CD8-positive, alpha-beta memory T cell (primary cell): ENCODE measurements around the gene ATP13A3. TPM values are rescaled to one million over a fixed set of nuclear protein-coding genes. Genes with fewer than 3 reads are reported as not detected.

Experiments used
- CTCF ChIA-PET: fragments of 350-600 bp; sonication (Branson Sonifier 250); formaldehyde crosslinking; loops from one replicate; lab custom pipeline; 2021; ENCODE audit warnings: antibody characterized with exemption; lab: Charles Lee
- POLR2A ChIA-PET: fragments of 350-600 bp; sonication (Branson Sonifier 250); formaldehyde crosslinking; loops from one replicate; lab custom pipeline; 2021; ENCODE audit warnings: antibody characterized with exemption; lab: Charles Lee
- DNase-seq, 5 donors: peaks; one replicate each; pipeline versions ENCODE4 v3.0.0 to v3.0.0-alpha.2; 2020 to 2022; ENCODE audit warnings: mixed read lengths in 1 of 5
- H3K27ac ChIP-seq: one replicate; pipeline ENCODE4 v1.7.0; 2013; ENCODE audit warnings: low read depth, mild to moderate bottlenecking, low read length, moderate library complexity
- H3K27me3 ChIP-seq: 2 replicates; pipeline ENCODE4 v1.7.0; 2013; ENCODE audit warnings: low read length, mild to moderate bottlenecking; ENCODE audit not compliant: insufficient read depth, poor library complexity, severe bottlenecking
- H3K36me3 ChIP-seq: 2 replicates; pipeline ENCODE4 v1.7.0; 2013; ENCODE audit warnings: mild to moderate bottlenecking, low read length, moderate library complexity; ENCODE audit not compliant: insufficient read depth
- H3K4me1 ChIP-seq: 2 replicates; pipeline ENCODE4 v1.7.0; 2013; ENCODE audit warnings: mild to moderate bottlenecking, low read length, moderate library complexity; ENCODE audit not compliant: insufficient read depth
- H3K4me3 ChIP-seq: 2 replicates; pipeline ENCODE4 v1.7.0; 2013; ENCODE audit warnings: mild to moderate bottlenecking, low read length
- H3K9me3 ChIP-seq: 2 replicates; pipeline ENCODE4 v1.7.0; 2013; ENCODE audit warnings: mild to moderate bottlenecking, low read length
- H3K27ac Mint-ChIP-seq, 8 donors: one replicate each; pipeline ENCODE4 v1.8.0; 2020 to 2021; ENCODE audit warnings: mixed read lengths in 8 of 8, mild to moderate bottlenecking in 6 of 8, inconsistent platforms in 3 of 8, moderate library complexity in 3 of 8
- H3K27me3 Mint-ChIP-seq, 2 donors: one replicate each; pipeline ENCODE4 v1.8.0; 2020 to 2021; ENCODE audit warnings: mixed read lengths in 2 of 2, mild to moderate bottlenecking in 1 of 2, moderate library complexity in 1 of 2
- H3K36me3 Mint-ChIP-seq, 3 donors: one replicate each; pipeline ENCODE4 v1.8.0; 2020 to 2021; ENCODE audit warnings: mixed read lengths in 3 of 3, inconsistent platforms in 1 of 3, mild to moderate bottlenecking in 1 of 3
- H3K4me1 Mint-ChIP-seq, 3 donors: one replicate each; pipeline ENCODE4 v1.8.0; 2020 to 2021; ENCODE audit warnings: mixed read lengths in 3 of 3, inconsistent platforms in 1 of 3, mild to moderate bottlenecking in 1 of 3
- H3K4me3 Mint-ChIP-seq, 7 donors: one replicate each; pipeline ENCODE4 v1.8.0; 2020 to 2021; ENCODE audit warnings: mixed read lengths in 7 of 7, mild to moderate bottlenecking in 6 of 7, moderate library complexity in 4 of 7, inconsistent platforms in 2 of 7
- H3K9me3 Mint-ChIP-seq, 5 donors: one replicate each; pipeline ENCODE4 v1.8.0; 2020 to 2022; ENCODE audit warnings: mixed read lengths in 5 of 5, mild to moderate bottlenecking in 3 of 5, moderate library complexity in 2 of 5, inconsistent platforms in 1 of 5
- polyA plus RNA-seq: library from polyadenylated mRNA; unstranded; fragments of 300-500 nt; fragmentation: Illumina TruSeq; gene quantifications from one replicate; pipeline ENCODE4 v1.2.3, GENCODE V29; 2021
- total RNA-seq, 2 experiments: library from RNA; stranded (reverse); gene quantifications; one replicate each; pipeline ENCODE4 v1.2.3, GENCODE V29; 2021

ATP13A3 gene
- total and polyA plus RNA-seq, 3 experiments from 2014 or later = 10.5 to 165 (median 144) TPM

GRCh38 chr3:194374935-194375334, 111.9 kb downstream of the ATP13A3 start:
- CTCF ChIA-PET = interaction anchor here (1.0 kb wide), 1 partner anchor 31 kb away, joined by 3 read pairs; no protein-coding TSS in a partner anchor
- Mint-ChIP-seq H3K36me3 (no peaks in the 10 kb centered on the region), H3K9me3 (no peaks in the 10 kb centered on the region), H3K4me1 (no peaks in the 10 kb centered on the region), H3K27ac (no peak overlapping the region), H3K27me3 (peaks cover 24 to 55% of the 10 kb centered on the region in 2 donors), H3K4me3 (no peak overlapping the region)
- no peaks in the 10 kb centered on the region for H3K27me3 ChIP-seq
- H3K4me1 ChIP-seq = no peaks in the 10 kb centered on the region
- no peak overlapping the region for H3K4me3 ChIP-seq
- no peak for DNase-seq
- no peaks in the 10 kb centered on the region for H3K9me3 ChIP-seq
- H3K36me3 ChIP-seq = no peaks in the 10 kb centered on the region
- H3K27ac ChIP-seq = no peak overlapping the region
- POLR2A ChIA-PET = no interaction called here

- Histone ChIP-seq H3K4me1 (no peaks in the 10 kb centered on the region), H3K27ac (no peak overlapping the region), H3K9me3 (no peaks in the 10 kb centered on the region), H3K27me3 (no peaks in the 10 kb centered on the region), H3K4me3 (no peak overlapping the region), H3K36me3 (no peaks in the 10 kb centered on the region)
- H3K4me1 Mint-ChIP-seq = no peaks in the 10 kb centered on the region
- ChIA-PET CTCF (no interaction called here), POLR2A (no interaction called here)
- no peak overlapping the region for H3K27ac Mint-ChIP-seq
- peaks cover 20 to 61% of the 10 kb centered on the region in 2 donors for H3K27me3 Mint-ChIP-seq
- no peaks in the 10 kb centered on the region for H3K36me3 Mint-ChIP-seq
- DNase-seq = no peak
- H3K9me3 Mint-ChIP-seq = no peaks in the 10 kb centered on the region
- no peak overlapping the region for H3K4me3 Mint-ChIP-seq
Measured at GRCh38 chr3:194373899-194374298, 112.9 kb downstream of the ATP13A3 start.

- ChIA-PET POLR2A (no interaction called here), CTCF (no interaction called here)
- Mint-ChIP-seq H3K36me3 (no peaks in the 10 kb centered on the region), H3K4me1 (no peaks in the 10 kb centered on the region), H3K4me3 (no peak overlapping the region), H3K9me3 (no peaks in the 10 kb centered on the region), H3K27me3 (peaks cover 13 to 61% of the 10 kb centered on the region in 2 donors), H3K27ac (no peak overlapping the region)
- Histone ChIP-seq H3K4me1 (no peaks in the 10 kb centered on the region), H3K36me3 (no peaks in the 10 kb centered on the region), H3K27ac (no peak overlapping the region), H3K27me3 (peaks cover 2% of the 10 kb centered on the region), H3K4me3 (no peak overlapping the region), H3K9me3 (no peaks in the 10 kb centered on the region)
- no peak for DNase-seq
Measured at GRCh38 chr3:194373028-194373427, 113.8 kb downstream of the ATP13A3 start.

- no peak overlapping the region for H3K27ac ChIP-seq
- H3K4me3 Mint-ChIP-seq = no peak overlapping the region
- CTCF ChIA-PET = no interaction called here
- H3K36me3 Mint-ChIP-seq = no peaks in the 10 kb centered on the region
- H3K4me1 Mint-ChIP-seq = no peaks in the 10 kb centered on the region
- H3K9me3 Mint-ChIP-seq = no peaks in the 10 kb centered on the region
- DNase-seq = no peak
- POLR2A ChIA-PET = no interaction called here
- H3K4me1 ChIP-seq = no peaks in the 10 kb centered on the region
- H3K27me3 ChIP-seq = peaks cover 5% of the 10 kb centered on the region
- H3K27me3 Mint-ChIP-seq = peaks cover 16 to 59% of the 10 kb centered on the region in 2 donors
- no peaks in the 10 kb centered on the region for H3K36me3 ChIP-seq
- H3K27ac Mint-ChIP-seq = no peak overlapping the region
- no peak overlapping the region for H3K4me3 ChIP-seq
- no peaks in the 10 kb centered on the region for H3K9me3 ChIP-seq
Measured at GRCh38 chr3:194370753-194371152, 116.0 kb downstream of the ATP13A3 start.

- CTCF ChIA-PET = no interaction called here
- no peak within 1 kb of the TSS for H3K4me3 Mint-ChIP-seq
Measured at GRCh38 chr3:194369522-194370279, 117.1 kb downstream of the ATP13A3 start, which contains the start of gene LRRC15. Gene LRRC15 (minus strand): TSS chr3:194369743. CDS start chr3:194361043, 8,700 bp downstream.

GRCh38 chr3:194368918-194369317, 117.9 kb downstream of the ATP13A3 start:
- DNase-seq = peak in 1 of 5 donors; percentile 29
- Mint-ChIP-seq H3K36me3 (no peaks in the 10 kb centered on the region), H3K4me3 (no peak overlapping the region), H3K4me1 (no peaks in the 10 kb centered on the region), H3K27ac (no peak overlapping the region), H3K9me3 (no peaks in the 10 kb centered on the region), H3K27me3 (peaks cover 16 to 45% of the 10 kb centered on the region in 2 donors)
- Histone ChIP-seq H3K4me1 (no peaks in the 10 kb centered on the region), H3K27me3 (peaks cover 5% of the 10 kb centered on the region), H3K4me3 (no peak overlapping the region), H3K9me3 (no peaks in the 10 kb centered on the region), H3K27ac (no peak overlapping the region), H3K36me3 (no peaks in the 10 kb centered on the region)
- ChIA-PET CTCF (no interaction called here), POLR2A (no interaction called here)

More at GRCh38 chr3:194369522-194370279, 117.1 kb downstream of the ATP13A3 start, which contains the start of gene LRRC15:
- Histone ChIP-seq H3K27ac (no peak within 1 kb of the TSS), H3K36me3 (no peaks in the 10 kb centered on the region), H3K4me3 (no peak within 1 kb of the TSS), H3K4me1 (no peaks in the 10 kb centered on the region), H3K27me3 (peaks cover 5% of the 10 kb centered on the region), H3K9me3 (no peaks in the 10 kb centered on the region)
- POLR2A ChIA-PET = no interaction called here
- Mint-ChIP-seq H3K4me1 (no peaks in the 10 kb centered on the region), H3K36me3 (no peaks in the 10 kb centered on the region), H3K27me3 (peaks cover 16 to 50% of the 10 kb centered on the region in 2 donors), H3K9me3 (no peaks in the 10 kb centered on the region), H3K27ac (no peak within 1 kb of the TSS)
- DNase-seq = peak in 1 of 5 donors; percentile 27

- Histone ChIP-seq H3K36me3 (no peaks in the 10 kb centered on the region), H3K4me1 (no peaks in the 10 kb centered on the region), H3K27me3 (peaks cover 5% of the 10 kb centered on the region), H3K9me3 (no peaks in the 10 kb centered on the region), H3K4me3 (no peak overlapping the region), H3K27ac (no peak overlapping the region)
- no peaks in the 10 kb centered on the region for H3K4me1 Mint-ChIP-seq
- ChIA-PET CTCF (interaction anchor here (1.7 kb wide), 1 partner anchor 35 kb away, joined by 5 read pairs; no protein-coding TSS in a partner anchor), POLR2A (no interaction called here)
- no peaks in the 10 kb centered on the region for H3K9me3 Mint-ChIP-seq
- H3K36me3 Mint-ChIP-seq = no peaks in the 10 kb centered on the region
- peak in 1 of 5 donors; percentile 25 for DNase-seq
- H3K27me3 Mint-ChIP-seq = peaks cover 19 to 51% of the 10 kb centered on the region in 2 donors
- H3K27ac Mint-ChIP-seq = no peak overlapping the region
- H3K4me3 Mint-ChIP-seq = no peak overlapping the region
Measured at GRCh38 chr3:194367992-194368841, 118.6 kb downstream of the ATP13A3 start.

- H3K4me1 ChIP-seq = no peaks in the 10 kb centered on the region
- Mint-ChIP-seq H3K36me3 (no peaks in the 10 kb centered on the region), H3K4me1 (no peaks in the 10 kb centered on the region), H3K4me3 (no peak overlapping the region), H3K27me3 (peaks cover 21 to 49% of the 10 kb centered on the region in 2 donors), H3K9me3 (no peaks in the 10 kb centered on the region), H3K27ac (no peak overlapping the region)
- no peaks in the 10 kb centered on the region for H3K9me3 ChIP-seq
- no peaks in the 10 kb centered on the region for H3K36me3 ChIP-seq
- DNase-seq = no peak
- H3K27ac ChIP-seq = no peak overlapping the region
- CTCF ChIA-PET = no interaction called here
- POLR2A ChIA-PET = no interaction called here
- no peak overlapping the region for H3K4me3 ChIP-seq
- H3K27me3 ChIP-seq = peaks cover 5% of the 10 kb centered on the region
Measured at GRCh38 chr3:194365978-194366490, 120.8 kb downstream of the ATP13A3 start.
